Measurements from ENCODE around the gene FOXC2.

The FOXC2 gene

DNA sequence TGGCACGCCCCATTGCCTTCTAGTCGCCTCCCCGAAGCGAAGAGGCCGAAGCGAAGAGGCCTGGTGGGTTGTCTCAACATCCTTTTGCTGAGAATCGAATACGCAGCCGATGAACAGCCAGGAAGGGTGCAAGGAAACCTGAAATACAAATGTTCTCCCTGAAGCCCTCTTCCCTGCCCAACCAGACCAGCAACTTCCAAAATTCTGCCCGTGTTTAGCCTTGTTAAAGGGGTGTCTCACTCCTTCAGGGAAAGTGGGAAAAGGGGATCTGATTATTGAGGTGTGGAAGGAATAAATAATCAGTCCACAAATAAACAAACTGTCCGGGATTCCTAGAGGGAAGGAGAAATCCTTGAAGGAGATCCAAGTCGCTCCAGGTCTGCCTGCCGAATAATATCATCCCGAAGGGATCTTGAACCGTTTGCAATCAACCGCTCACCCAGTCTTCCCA, 1.4 kb upstream of the FOXC2 start:
- peaks cover 7% of the 10 kb centered on the region for H3K4me1 ChIP-seq (ENCODE audit: insufficient read depth, poor library complexity, severe bottlenecking)
- H3K9me3 ChIP-seq (ENCODE audit: severe bottlenecking), result no peaks in the 10 kb centered on the region
- peaks cover 14% of the 10 kb centered on the region for H3K27me3 ChIP-seq (ENCODE audit: insufficient read depth, poor library complexity, severe bottlenecking)
- no peak overlapping the region for H3K27ac ChIP-seq (ENCODE audit: poor library complexity, severe bottlenecking)
- ATAC-seq (ENCODE audit: low read depth) (no peak), DNase-seq (ENCODE audit: low spot score) (no peak)
- TF ChIP-seq, protein P1, sequence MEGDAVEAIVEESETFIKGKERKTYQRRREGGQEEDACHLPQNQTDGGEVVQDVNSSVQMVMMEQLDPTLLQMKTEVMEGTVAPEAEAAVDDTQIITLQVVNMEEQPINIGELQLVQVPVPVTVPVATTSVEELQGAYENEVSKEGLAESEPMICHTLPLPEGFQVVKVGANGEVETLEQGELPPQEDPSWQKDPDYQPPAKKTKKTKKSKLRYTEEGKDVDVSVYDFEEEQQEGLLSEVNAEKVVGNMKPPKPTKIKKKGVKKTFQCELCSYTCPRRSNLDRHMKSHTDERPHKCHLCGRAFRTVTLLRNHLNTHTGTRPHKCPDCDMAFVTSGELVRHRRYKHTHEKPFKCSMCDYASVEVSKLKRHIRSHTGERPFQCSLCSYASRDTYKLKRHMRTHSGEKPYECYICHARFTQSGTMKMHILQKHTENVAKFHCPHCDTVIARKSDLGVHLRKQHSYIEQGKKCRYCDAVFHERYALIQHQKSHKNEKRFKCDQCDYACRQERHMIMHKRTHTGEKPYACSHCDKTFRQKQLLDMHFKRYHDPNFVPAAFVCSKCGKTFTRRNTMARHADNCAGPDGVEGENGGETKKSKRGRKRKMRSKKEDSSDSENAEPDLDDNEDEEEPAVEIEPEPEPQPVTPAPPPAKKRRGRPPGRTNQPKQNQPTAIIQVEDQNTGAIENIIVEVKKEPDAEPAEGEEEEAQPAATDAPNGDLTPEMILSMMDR (IDR thresholded peaks at IDR 0.05; ENCODE audit: poor library complexity, severe bottlenecking), result no peak
- H3K36me3 ChIP-seq (ENCODE audit: low read depth), result peaks cover 6% of the 10 kb centered on the region; the same call in 1 of the 2 replicates
- H3K4me3 ChIP-seq (ENCODE audit: severe bottlenecking), result no peak overlapping the region

DNA sequence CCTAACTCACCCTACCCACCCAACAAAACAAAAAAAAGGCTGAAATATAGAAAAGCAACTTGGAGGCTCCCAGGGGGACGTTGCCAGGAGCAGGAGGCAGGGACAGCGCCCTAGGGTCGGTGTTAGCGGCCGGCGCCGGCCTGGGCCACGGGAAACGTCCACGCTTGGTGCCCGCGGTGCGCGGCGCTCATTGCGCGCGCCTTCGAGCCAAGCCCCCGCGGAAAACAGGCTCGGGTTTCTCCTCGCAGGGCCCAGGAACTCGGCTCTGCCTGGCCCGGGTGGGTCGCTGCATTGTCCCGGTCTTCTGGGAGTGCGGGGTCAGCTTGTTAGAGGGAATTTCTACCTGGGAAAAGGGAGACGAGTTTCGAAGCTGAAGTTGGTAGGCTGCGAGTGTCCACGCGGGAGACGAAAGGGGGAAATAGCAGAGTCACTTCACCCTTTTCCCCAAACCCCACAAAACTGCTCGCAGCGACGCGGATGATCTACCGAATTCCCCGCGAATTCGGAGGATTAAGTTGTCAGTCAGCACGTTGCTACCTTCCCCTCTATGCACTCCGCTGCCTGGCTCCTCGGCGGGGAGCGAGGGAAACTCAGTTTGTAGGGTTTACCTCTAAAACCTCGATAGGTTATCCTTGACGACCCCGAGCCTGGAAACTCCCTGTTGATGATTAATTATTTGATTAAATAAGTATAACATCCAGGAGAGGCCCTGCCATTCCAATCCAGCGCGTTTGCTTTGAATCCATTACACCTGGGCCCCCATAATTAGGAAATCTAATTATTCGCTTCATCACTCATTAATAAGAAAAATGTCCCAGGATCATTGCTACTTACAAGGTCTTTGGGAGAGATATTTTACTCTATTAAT, 751 bp upstream of the FOXC2 start:
- Histone ChIP-seq H3K9me3 (ENCODE audit: severe bottlenecking) (no peaks in the 10 kb centered on the region), H3K36me3 (ENCODE audit: low read depth) (peaks cover 12% of the 10 kb centered on the region; the same call in 1 of the 2 replicates), H3K4me3 (ENCODE audit: severe bottlenecking) (peak overlapping the region; percentile 80), H3K27ac (ENCODE audit: poor library complexity, severe bottlenecking) (peak overlapping the region; percentile 76), H3K4me1 (ENCODE audit: insufficient read depth, poor library complexity, severe bottlenecking) (peaks cover 7% of the 10 kb centered on the region), H3K27me3 (ENCODE audit: insufficient read depth, poor library complexity, severe bottlenecking) (peaks cover 14% of the 10 kb centered on the region)
- ATAC-seq (ENCODE audit: low read depth) (no peak), DNase-seq (ENCODE audit: low spot score) (no peak)
- TF ChIP-seq, protein P1 (IDR thresholded peaks at IDR 0.05; ENCODE audit: poor library complexity, severe bottlenecking), result no peak

DNA sequence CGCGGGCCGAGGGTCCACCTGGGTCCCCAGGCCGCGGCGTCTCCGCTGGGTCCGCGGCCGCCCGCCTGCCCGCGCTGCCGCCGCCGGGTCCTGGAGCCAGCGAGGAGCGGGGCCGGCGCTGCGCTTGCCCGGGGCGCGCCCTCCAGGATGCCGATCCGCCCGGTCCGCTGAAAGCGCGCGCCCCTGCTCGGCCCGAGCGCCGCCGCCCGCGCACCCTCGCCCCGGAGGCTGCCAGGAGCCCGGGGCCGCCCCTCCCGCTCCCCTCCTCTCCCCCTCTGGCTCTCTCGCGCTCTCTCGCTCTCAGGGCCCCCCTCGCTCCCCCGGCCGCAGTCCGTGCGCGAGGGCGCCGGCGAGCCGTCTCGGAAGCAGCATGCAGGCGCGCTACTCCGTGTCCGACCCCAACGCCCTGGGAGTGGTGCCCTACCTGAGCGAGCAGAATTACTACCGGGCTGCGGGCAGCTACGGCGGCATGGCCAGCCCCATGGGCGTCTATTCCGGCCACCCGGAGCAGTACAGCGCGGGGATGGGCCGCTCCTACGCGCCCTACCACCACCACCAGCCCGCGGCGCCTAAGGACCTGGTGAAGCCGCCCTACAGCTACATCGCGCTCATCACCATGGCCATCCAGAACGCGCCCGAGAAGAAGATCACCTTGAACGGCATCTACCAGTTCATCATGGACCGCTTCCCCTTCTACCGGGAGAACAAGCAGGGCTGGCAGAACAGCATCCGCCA, 504 bp downstream of the FOXC2 start:
- DNase-seq (ENCODE audit: low spot score), result no peak
- no peaks in the 10 kb centered on the region for H3K9me3 ChIP-seq (ENCODE audit: severe bottlenecking)
- peaks cover 14% of the 10 kb centered on the region for H3K27me3 ChIP-seq (ENCODE audit: insufficient read depth, poor library complexity, severe bottlenecking)
- peaks cover 7% of the 10 kb centered on the region for H3K4me1 ChIP-seq (ENCODE audit: insufficient read depth, poor library complexity, severe bottlenecking)
- H3K27ac ChIP-seq (ENCODE audit: poor library complexity, severe bottlenecking), result peak overlapping the region; percentile 76
- H3K4me3 ChIP-seq (ENCODE audit: severe bottlenecking), result peak overlapping the region; percentile 80
- TF ChIP-seq, protein P1 (IDR thresholded peaks at IDR 0.05; ENCODE audit: poor library complexity, severe bottlenecking), result no peak
- peak; percentile 59 for ATAC-seq (ENCODE audit: low read depth)
- peaks cover 12% of the 10 kb centered on the region; the same call in 1 of the 2 replicates for H3K36me3 ChIP-seq (ENCODE audit: low read depth)

DNA sequence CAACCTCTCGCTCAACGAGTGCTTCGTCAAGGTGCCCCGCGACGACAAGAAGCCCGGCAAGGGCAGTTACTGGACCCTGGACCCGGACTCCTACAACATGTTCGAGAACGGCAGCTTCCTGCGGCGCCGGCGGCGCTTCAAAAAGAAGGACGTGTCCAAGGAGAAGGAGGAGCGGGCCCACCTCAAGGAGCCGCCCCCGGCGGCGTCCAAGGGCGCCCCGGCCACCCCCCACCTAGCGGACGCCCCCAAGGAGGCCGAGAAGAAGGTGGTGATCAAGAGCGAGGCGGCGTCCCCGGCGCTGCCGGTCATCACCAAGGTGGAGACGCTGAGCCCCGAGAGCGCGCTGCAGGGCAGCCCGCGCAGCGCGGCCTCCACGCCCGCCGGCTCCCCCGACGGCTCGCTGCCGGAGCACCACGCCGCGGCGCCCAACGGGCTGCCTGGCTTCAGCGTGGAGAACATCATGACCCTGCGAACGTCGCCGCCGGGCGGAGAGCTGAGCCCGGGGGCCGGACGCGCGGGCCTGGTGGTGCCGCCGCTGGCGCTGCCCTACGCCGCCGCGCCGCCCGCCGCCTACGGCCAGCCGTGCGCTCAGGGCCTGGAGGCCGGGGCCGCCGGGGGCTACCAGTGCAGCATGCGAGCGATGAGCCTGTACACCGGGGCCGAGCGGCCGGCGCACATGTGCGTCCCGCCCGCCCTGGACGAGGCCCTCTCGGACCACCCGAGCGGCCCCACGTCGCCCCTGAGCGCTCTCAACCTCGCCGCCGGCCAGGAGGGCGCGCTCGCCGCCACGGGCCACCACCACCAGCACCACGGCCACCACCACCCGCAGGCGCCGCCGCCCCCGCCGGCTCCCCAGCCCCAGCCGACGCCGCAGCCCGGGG, 1.3 kb downstream of the FOXC2 start:
- H3K36me3 ChIP-seq (ENCODE audit: low read depth), result peaks cover 12% of the 10 kb centered on the region; the same call in 1 of the 2 replicates
- ATAC-seq (ENCODE audit: low read depth) (peak; percentile 19), DNase-seq (ENCODE audit: low spot score) (no peak)
- H3K9me3 ChIP-seq (ENCODE audit: severe bottlenecking), result no peaks in the 10 kb centered on the region
- peaks cover 14% of the 10 kb centered on the region for H3K27me3 ChIP-seq (ENCODE audit: insufficient read depth, poor library complexity, severe bottlenecking)
- peaks cover 7% of the 10 kb centered on the region for H3K4me1 ChIP-seq (ENCODE audit: insufficient read depth, poor library complexity, severe bottlenecking)
- peak overlapping the region; percentile 76 for H3K27ac ChIP-seq (ENCODE audit: poor library complexity, severe bottlenecking)
- TF ChIP-seq, protein P1 (IDR thresholded peaks at IDR 0.05; ENCODE audit: poor library complexity, severe bottlenecking), result peak; percentile 57
- H3K4me3 ChIP-seq (ENCODE audit: severe bottlenecking), result peak overlapping the region; percentile 80

All from RWPE2 (cell line).